Stimulated activated CD4-positive, alpha-beta T cell treated with anti-CD3 and anti-CD28 coated beads, Interleukin-12 subunit alpha, Interleukin-12 subunit beta, amount 100 ng/mL, for 48 hours (primary cell): ENCODE measurements around the gene SLC17A9.
"Not testable (repeated sequence)": the region's sequence is repeated elsewhere in the genome, so short reads cannot be mapped to it uniquely, and the experiment has no call there.

Experiments
- DNase-seq, 3 donors: peaks; one replicate each; pipeline ENCODE4 v3.0.0-alpha.2; 2020; ENCODE audit warnings: low read depth in 2 of 3, low spot score in 1 of 3

SLC17A9 gene

DNA sequence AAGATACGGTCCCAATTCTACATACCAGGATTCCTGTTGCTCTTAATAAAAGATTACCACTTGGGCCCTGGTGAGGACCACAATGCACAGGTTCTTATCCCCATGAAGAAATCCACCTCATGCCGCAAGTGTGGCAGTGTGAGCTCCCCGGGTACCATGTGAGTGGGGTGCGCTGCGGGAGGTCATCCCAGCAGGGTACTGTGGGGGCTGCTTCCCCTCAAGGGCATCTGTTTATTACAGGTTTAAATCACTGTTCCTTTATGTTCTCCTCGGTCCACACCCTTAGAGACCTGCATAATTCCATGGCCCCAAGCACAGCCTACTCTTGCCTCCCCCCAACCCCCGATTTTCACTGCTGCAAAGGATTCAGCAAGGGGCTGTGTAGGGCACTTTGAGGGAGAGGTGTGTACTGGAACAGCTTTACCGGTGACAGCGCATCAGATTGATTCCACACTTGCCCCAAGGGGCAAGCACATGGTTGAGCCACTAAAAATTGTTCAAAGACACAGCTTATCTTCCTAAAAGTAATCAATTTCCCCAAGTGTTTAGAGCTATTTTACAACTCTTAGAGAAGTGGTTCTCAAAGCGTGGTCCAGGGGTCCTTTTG, 32.4 kb upstream of the SLC17A9 start:
- DNase-seq: no peak

GRCh38 chr20:62921119-62921687, 31.3 kb upstream of the SLC17A9 start:
- DNase-seq: peak in 1 of 3 donors; percentile 60

- no peak for DNase-seq
These were observed 30.0 kb upstream of the SLC17A9 start for GRCh38 chr20:62922451-62922921.

GRCh38 chr20:62923059-62923668, 29.3 kb upstream of the SLC17A9 start:
- not testable (repeated sequence) for DNase-seq

DNA sequence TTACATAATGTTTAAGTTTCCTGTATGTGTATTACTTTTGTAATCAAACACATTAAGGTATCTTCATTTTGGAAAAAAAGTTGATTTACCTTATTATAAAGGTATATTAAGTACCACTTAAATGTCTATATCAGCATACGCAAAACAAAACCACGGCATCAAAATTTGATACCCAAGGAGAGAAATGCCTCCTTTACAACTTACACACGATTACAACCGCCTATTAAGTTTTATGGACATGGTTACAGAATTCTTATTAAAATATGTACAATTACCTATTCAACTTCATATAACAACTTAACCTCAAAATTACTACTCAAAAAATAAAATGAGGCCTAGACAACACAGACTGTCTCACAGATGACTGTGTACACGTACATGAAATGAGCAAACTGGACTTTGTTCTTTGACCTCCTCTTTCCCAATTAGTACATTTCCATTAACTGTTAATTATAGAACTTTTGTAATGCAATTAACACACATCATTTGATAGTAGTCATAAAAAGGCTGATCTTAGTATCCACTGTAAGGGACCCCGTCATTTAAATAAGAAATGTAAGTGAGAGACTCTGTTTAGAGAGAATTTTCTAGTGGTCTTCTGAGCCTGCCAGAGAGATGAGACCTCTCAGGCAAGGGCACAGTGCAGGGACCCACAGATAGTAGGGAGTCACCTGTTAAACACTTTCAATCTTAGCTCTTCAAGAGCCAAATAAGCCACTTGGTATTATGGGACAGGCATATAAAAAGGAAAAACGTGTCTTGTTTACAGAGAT, 28.7 kb upstream of the SLC17A9 start:
- DNase-seq: no peak

GRCh38 chr20:62924442-62925075, 27.9 kb upstream of the SLC17A9 start:
- DNase-seq: no peak

GRCh38 chr20:62925076-62925419, 27.5 kb upstream of the SLC17A9 start:
- no peak for DNase-seq

- DNase-seq: no peak
These were observed 26.9 kb upstream of the SLC17A9 start for GRCh38 chr20:62925420-62926228.

- DNase-seq: peak; percentile 75 to 85 (median 82)
These were observed 26.0 kb upstream of the SLC17A9 start, which contains the start of gene DIDO1 for GRCh38 chr20:62926229-62927127. Gene DIDO1 (minus strand): TSS chr20:62926505.

- DNase-seq: no peak
These were observed 25.3 kb upstream of the SLC17A9 start for GRCh38 chr20:62927128-62927705.

DNA sequence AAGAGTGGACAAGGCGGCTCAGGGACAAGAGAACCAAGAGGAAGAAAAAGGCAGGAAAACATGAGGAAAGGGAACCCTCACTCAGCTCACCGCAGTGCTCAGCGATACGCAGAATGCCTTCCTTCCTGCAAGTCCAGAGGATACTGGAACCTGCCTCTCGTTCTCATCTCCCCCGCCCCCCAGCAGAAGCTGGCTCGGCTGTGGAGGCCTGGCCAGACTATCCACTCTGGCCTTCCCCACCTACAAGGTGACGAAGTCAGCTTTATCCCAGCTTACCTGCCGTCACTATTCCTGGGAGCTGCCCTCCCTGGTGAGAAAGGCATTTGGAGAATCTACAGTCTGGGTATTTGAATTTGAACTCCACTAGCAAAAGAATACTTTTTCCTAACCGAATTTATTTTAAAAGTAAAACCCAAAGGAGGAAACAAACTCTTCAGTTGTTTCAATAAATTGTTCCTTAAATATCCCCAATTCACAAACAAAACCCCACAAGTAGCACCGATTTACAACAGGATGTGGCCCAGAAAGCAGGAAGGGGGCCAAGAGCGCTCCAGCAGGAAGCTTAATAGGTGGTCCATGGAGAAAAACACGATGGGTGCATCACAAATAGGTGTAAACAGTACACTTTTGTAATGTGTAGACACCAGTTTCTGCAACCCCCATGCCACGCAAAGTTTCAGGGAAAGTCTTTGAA, 24.1 kb upstream of the SLC17A9 start:
- no peak for DNase-seq

DNA sequence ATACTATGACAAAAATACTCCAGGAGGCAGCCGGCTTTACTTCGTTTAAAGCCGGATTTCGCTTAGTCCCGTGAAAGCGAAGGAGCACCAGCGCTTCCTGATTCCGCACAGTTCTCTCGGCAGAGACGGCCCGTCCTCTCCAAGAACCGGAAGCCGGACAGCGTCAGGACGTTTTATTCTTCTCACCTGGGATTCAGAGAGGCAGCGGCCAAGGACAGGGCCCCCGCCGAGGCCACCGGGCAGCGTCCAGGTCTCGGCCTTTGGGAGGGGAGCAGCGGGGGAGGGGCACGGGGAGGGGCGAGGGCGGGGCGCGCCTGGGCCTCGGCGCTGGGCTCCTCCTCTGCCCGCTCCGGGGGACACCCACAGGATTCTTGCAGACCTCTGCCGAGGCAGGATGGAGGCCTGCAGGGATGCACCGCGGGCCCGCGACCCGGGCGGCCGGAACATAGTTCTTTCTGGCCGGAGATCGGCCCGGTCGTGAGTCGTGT, 23.4 kb upstream of the SLC17A9 start:
- DNase-seq: peak in 1 of 3 donors; percentile 53

DNA sequence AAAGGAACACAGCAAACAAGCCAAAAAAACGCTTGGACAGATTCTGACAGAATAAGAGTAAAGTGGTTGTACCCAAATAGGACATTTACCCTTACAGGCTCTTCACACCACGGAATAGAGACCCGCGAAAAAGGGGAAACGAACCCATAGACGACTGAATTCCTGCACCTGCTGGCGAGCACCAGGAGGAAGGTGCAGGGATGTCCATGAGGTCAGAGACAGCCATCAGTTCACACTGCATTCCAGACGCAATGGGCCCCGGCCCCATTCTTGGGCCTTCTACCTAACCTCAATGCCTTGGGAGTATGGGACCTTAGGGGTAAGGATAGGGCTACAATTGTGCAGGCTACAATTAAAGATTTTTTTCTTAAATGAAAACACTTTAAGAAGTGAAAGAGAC, 21.0 kb upstream of the SLC17A9 start:
- no peak for DNase-seq

DNA sequence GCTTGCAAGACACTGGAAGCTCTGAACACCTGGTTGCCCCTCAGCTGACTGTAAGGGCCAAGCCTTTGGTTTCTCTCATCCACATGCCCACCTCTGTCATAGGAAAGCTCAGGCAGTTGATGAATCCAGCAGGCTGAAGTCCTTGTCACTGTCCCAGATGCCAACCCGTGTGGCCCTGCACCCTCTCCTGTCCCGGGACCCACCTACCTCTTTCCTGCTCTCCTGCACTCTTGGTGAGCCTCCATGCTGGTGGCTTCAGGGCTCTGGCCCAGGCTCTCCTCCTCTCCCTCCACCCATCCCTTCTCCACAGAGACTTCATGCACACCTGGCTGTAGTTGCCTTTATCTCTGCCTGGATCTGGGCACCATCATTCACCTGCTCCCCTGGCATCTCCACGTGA, 18.5 kb upstream of the SLC17A9 start:
- DNase-seq: no peak

- no peak for DNase-seq
These were observed 17.1 kb upstream of the SLC17A9 start for GRCh38 chr20:62935204-62935967.

DNA sequence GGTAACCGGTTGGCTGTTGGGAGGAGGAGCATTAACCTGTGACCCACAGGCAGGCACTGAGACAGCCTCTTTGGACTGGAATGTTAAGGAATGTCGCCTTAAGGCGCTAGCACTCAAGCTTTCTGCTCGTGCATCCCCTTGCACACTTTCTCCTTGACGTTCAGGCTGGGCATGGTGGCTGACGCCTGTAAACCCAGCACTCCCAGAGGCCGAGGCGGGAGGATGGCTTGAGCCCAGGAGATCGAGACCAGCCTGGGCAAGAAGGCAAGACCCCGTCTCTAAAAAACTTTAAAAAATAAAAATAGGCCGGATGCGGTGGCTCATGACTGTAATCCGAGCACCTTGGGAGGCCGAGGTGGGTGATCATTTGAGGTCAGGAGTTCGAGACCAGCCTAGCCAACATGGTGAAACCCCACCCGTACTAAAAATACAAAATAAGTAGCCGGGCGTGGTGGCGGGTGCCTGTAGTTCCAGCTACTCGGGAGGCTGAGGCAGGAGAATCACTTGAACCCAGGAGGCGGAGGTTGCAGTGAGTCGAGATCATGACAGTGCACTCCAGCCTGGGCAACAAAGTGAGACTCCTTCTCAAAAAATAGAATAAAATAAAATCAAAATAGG, 16.4 kb upstream of the SLC17A9 start:
- no peak for DNase-seq
